K562 (cell line): ENCODE data around the gene PREP.

ENCODE experiments used
- CBX5 ChIP-seq: IDR thresholded peaks from 2 replicates; pipeline ENCODE4 v1.6.1; 2014; ENCODE audit warnings: low read depth, borderline replicate concordance
- CHCHD3 ChIP-seq: fragments of 250-450 bp; sonication (Bioruptor Pico); IDR thresholded peaks from 2 replicates; pipeline ENCODE4 v2.1.2; 2022; ENCODE audit warnings: mild to moderate bottlenecking
- HNRNPUL1 ChIP-seq: fragments of 200-400 bp; formaldehyde crosslinking; IDR thresholded peaks from 2 replicates; pipeline ENCODE4 v1.6.1; 2017; ENCODE audit warnings: low read length
- JUN ChIP-seq, 2 experiments: sonication (generic) in 1 of 2; formaldehyde crosslinking in 1 of 2; IDR thresholded peaks; 2 replicates each; pipeline versions ENCODE4 v1.6.1 to v1.8.0; 2012 to 2022; ENCODE audit warnings: borderline replicate concordance in 2 of 2, mild to moderate bottlenecking in 2 of 2, improper control_type of control experiment in 1 of 2, low read depth in 1 of 2, low read length in 1 of 2, missing genetic modification reagents in 1 of 2
- KDM4B ChIP-seq, 2 experiments: fragments of 450-650 bp in 1 of 2; sonication (generic) in 1 of 2; IDR thresholded peaks; 2 replicates each; pipeline ENCODE4 v1.6.1; 2016 to 2017; ENCODE audit warnings: borderline replicate concordance in 2 of 2, antibody characterized with exemption in 1 of 2, low read depth in 1 of 2, mild to moderate bottlenecking in 1 of 2
- POLR2A ChIP-seq: fragments of 450-650 bp; conservative IDR thresholded peaks from 2 replicates; pipeline ENCODE4 v1.6.1; 2016
- POLR2H ChIP-seq: IDR thresholded peaks from 2 replicates; pipeline ENCODE4 v1.6.1; 2016; ENCODE audit warnings: missing genetic modification characterization, low read depth, mild to moderate bottlenecking, control low read depth, missing compliant biosample characterization, moderate library complexity
- SRSF7 ChIP-seq: fragments of 200-400 bp; formaldehyde crosslinking; optimal IDR thresholded peaks from 2 replicates; pipeline ENCODE3; 2017; ENCODE audit warnings: mild to moderate bottlenecking, low read depth, low read length
- TAF7 ChIP-seq: fragments of 450-650 bp; IDR thresholded peaks from 2 replicates; pipeline ENCODE4 v1.6.1; 2016; ENCODE audit warnings: missing genetic modification characterization, missing compliant biosample characterization
- TF ChIP-seq, protein P1 (sequence below), 3 experiments: IDR thresholded peaks in 2 of 3; conservative IDR thresholded peaks in 1 of 3; 2 replicates each; pipeline ENCODE4 v1.5.1; 2011 to 2012; ENCODE audit warnings: low read length in 3 of 3, mild to moderate bottlenecking in 3 of 3, control low read depth in 2 of 3, improper control_type of control experiment in 1 of 3, inconsistent platforms in 1 of 3, low read depth in 1 of 3, mixed read lengths in 1 of 3, moderate library complexity in 1 of 3; ENCODE audit not compliant: insufficient read depth in 2 of 3
- TF ChIP-seq, protein P2 (sequence below): sonication (generic); formaldehyde crosslinking; IDR thresholded peaks from 2 replicates; pipeline ENCODE4 v1.9.0; 2022; ENCODE audit warnings: mild to moderate bottlenecking, missing genetic modification reagents
- TF ChIP-seq, protein P3 (sequence below), 2 experiments: fragments of 450-650 bp in 1 of 2; IDR thresholded peaks; 2 replicates each; pipeline ENCODE4 v1.6.1; 2011 to 2017; ENCODE audit warnings: low read depth in 2 of 2, antibody characterized with exemption in 1 of 2, borderline replicate concordance in 1 of 2, low read length in 1 of 2, mild to moderate bottlenecking in 1 of 2, mixed read lengths in 1 of 2; ENCODE audit not compliant: control insufficient read depth in 1 of 2

DNA sequence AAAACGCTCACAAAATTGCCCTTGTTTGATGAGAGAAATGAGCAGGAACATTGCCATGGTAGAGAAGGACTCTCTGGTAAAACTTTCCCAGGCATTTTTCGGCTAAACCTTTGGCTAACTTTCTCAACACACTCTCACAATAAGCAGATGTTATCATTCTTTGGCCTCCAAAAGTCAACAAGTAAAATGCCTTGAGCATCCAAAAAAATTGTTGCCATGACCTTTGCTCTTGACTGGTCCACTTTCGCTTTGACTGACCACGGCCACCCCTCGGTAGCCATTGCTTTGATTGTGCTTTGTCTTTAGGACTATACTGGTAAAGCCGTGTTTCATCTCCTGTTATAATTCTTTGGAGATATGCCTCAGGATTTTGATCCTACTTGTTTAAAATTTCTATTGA is 41.1 kb upstream of the PREP start:
- TF ChIP-seq POLR2A: no peak
- no peak for TF ChIP-seq KDM4B (IDR thresholded peaks at IDR 0.05; ENCODE audit: borderline replicate concordance in 2 of 2, low read depth in 1 of 2)
- TF ChIP-seq, protein P1, sequence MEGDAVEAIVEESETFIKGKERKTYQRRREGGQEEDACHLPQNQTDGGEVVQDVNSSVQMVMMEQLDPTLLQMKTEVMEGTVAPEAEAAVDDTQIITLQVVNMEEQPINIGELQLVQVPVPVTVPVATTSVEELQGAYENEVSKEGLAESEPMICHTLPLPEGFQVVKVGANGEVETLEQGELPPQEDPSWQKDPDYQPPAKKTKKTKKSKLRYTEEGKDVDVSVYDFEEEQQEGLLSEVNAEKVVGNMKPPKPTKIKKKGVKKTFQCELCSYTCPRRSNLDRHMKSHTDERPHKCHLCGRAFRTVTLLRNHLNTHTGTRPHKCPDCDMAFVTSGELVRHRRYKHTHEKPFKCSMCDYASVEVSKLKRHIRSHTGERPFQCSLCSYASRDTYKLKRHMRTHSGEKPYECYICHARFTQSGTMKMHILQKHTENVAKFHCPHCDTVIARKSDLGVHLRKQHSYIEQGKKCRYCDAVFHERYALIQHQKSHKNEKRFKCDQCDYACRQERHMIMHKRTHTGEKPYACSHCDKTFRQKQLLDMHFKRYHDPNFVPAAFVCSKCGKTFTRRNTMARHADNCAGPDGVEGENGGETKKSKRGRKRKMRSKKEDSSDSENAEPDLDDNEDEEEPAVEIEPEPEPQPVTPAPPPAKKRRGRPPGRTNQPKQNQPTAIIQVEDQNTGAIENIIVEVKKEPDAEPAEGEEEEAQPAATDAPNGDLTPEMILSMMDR (IDR thresholded peaks at IDR 0.05 in 2 of 3, conservative IDR thresholded peaks at IDR 0.05 in 1 of 3; ENCODE audit: insufficient read depth in 2 of 3, low read depth in 1 of 3, low read length in 3 of 3): no peak
- TF ChIP-seq TAF7: no peak
- no peak for TF ChIP-seq POLR2H (tag)
- no peak for TF ChIP-seq SRSF7
- TF ChIP-seq, protein P2, sequence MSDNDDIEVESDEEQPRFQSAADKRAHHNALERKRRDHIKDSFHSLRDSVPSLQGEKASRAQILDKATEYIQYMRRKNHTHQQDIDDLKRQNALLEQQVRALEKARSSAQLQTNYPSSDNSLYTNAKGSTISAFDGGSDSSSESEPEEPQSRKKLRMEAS (CRISPR knock-in tag): no peak
- TF ChIP-seq CBX5: no peak
- TF ChIP-seq HNRNPUL1: no peak
- TF ChIP-seq JUN (IDR thresholded peaks at IDR 0.05; ENCODE audit: borderline replicate concordance, low read depth, low read length): no peak
- TF ChIP-seq JUN (CRISPR knock-in tag; IDR thresholded peaks at IDR 0.05; ENCODE audit: borderline replicate concordance): no peak
- TF ChIP-seq, protein P3, sequence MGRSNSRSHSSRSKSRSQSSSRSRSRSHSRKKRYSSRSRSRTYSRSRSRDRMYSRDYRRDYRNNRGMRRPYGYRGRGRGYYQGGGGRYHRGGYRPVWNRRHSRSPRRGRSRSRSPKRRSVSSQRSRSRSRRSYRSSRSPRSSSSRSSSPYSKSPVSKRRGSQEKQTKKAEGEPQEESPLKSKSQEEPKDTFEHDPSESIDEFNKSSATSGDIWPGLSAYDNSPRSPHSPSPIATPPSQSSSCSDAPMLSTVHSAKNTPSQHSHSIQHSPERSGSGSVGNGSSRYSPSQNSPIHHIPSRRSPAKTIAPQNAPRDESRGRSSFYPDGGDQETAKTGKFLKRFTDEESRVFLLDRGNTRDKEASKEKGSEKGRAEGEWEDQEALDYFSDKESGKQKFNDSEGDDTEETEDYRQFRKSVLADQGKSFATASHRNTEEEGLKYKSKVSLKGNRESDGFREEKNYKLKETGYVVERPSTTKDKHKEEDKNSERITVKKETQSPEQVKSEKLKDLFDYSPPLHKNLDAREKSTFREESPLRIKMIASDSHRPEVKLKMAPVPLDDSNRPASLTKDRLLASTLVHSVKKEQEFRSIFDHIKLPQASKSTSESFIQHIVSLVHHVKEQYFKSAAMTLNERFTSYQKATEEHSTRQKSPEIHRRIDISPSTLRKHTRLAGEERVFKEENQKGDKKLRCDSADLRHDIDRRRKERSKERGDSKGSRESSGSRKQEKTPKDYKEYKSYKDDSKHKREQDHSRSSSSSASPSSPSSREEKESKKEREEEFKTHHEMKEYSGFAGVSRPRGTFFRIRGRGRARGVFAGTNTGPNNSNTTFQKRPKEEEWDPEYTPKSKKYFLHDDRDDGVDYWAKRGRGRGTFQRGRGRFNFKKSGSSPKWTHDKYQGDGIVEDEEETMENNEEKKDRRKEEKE (IDR thresholded peaks at IDR 0.05; ENCODE audit: borderline replicate concordance in 1 of 2, control insufficient read depth in 1 of 2, low read depth in 2 of 2, low read length in 1 of 2): no peak
- TF ChIP-seq CHCHD3 (CRISPR knock-in tag): no peak
